Endothelial cell of umbilical vein (primary cell): Measurements from ENCODE around the gene TNFAIP1. TPM values are rescaled to one million over a fixed set of nuclear protein-coding genes. Genes with fewer than 3 reads are reported as not detected.

Source experiments
- BruUV-seq: library from RNA; stranded (reverse); fragments of 400-500 nt; replicated peaks from 2 replicates; lab custom pipeline; 2021; lab: Mats Ljungman, UMichigan
- CTCF ChIA-PET: fragments of 300-600, 350-600 bp; sonication (Branson Sonifier 250); formaldehyde crosslinking; loops from one replicate; lab custom pipeline; 2021; ENCODE audit warnings: antibody characterized with exemption, inconsistent platforms; lab: Charles Lee
- POLR2A ChIA-PET: fragments of 300-600, 350-600 bp; sonication (Branson Sonifier 250); formaldehyde crosslinking; loops from one replicate; lab custom pipeline; 2021; ENCODE audit warnings: antibody characterized with exemption, inconsistent platforms; lab: Charles Lee
- DNase-seq: peaks from one replicate; pipeline ENCODE4 v3.0.0-alpha.2; 2011; ENCODE audit warnings: low read depth, low spot score
- FAIRE-seq: peaks from 2 replicates; lab custom pipeline; 2011; peaks lifted over from hg19 to GRCh38; lab: Jason Lieb, UNC
- H2AFZ ChIP-seq: 2 replicates; pipeline ENCODE4 v1.6.0; 2012; ENCODE audit warnings: low read depth, low read length, control low read depth, inconsistent platforms
- H3K27ac ChIP-seq: 2 replicates; pipeline ENCODE4 v1.5.1; 2011; ENCODE audit warnings: low read depth, mild to moderate bottlenecking, control low read depth, low read length, moderate library complexity; ENCODE audit not compliant: insufficient read depth
- H3K27me3 ChIP-seq, 2 experiments: 2 replicates each; pipeline versions ENCODE4 v1.6.0 to v1.6.1; 2011; ENCODE audit warnings: low read length in 2 of 2, mixed read lengths in 1 of 2; ENCODE audit not compliant: control insufficient read depth in 2 of 2, insufficient read depth in 2 of 2
- H3K36me3 ChIP-seq, 2 experiments: 2 replicates in 1 of 2; 3 replicates in 1 of 2; pipeline ENCODE4 v1.5.1; 2011; ENCODE audit warnings: low read length in 2 of 2, mild to moderate bottlenecking in 1 of 2, moderate library complexity in 1 of 2; ENCODE audit not compliant: control insufficient read depth in 2 of 2, insufficient read depth in 2 of 2; ENCODE audit errors: extremely low read depth in 1 of 2
- H3K4me1 ChIP-seq: 3 replicates; pipeline ENCODE4 v1.5.1; 2011; ENCODE audit warnings: mild to moderate bottlenecking, low read length; ENCODE audit not compliant: control insufficient read depth, insufficient read depth; ENCODE audit errors: extremely low read depth
- H3K4me2 ChIP-seq: 2 replicates; pipeline ENCODE4 v1.6.1; 2011; ENCODE audit warnings: low read length, control low read depth, mixed read lengths; ENCODE audit not compliant: insufficient read depth
- H3K4me3 ChIP-seq, 3 experiments: fragments of 200-600 bp in 1 of 3; sonication (generic), shearing (Covaris generic) in 1 of 3; replicated peaks in 1 of 3; 2 replicates each; pipeline ENCODE4 v1.5.1; 2011 to 2016; ENCODE audit warnings: control low read depth in 3 of 3, low read length in 3 of 3, mild to moderate bottlenecking in 2 of 3, inconsistent platforms in 1 of 3, low read depth in 1 of 3, moderate library complexity in 1 of 3; ENCODE audit not compliant: insufficient read depth in 1 of 3
- H3K79me2 ChIP-seq: 2 replicates; pipeline ENCODE4 v1.6.0; 2012; ENCODE audit warnings: low read length, inconsistent platforms; ENCODE audit not compliant: control insufficient read depth, insufficient read depth
- H3K9ac ChIP-seq: replicated peaks from 2 replicates; pipeline ENCODE3; 2011; ENCODE audit warnings: low read length, control low read depth; ENCODE audit not compliant: insufficient read depth; ENCODE audit errors: extremely low read depth
- H3K9me1 ChIP-seq: replicated peaks from 3 replicates; pipeline ENCODE4 v1.6.0; 2011; ENCODE audit warnings: mild to moderate bottlenecking, low read length; ENCODE audit not compliant: control insufficient read depth, insufficient read depth; ENCODE audit errors: extremely low read depth
- H3K9me3 ChIP-seq: replicated peaks from 2 replicates; pipeline ENCODE4 v1.5.1; 2012; ENCODE audit warnings: low read length, inconsistent platforms; ENCODE audit not compliant: control insufficient read depth, insufficient read depth
- H4K20me1 ChIP-seq: replicated peaks from 2 replicates; pipeline ENCODE3; 2011; ENCODE audit warnings: mild to moderate bottlenecking, low read length; ENCODE audit not compliant: control insufficient read depth, insufficient read depth; ENCODE audit errors: extremely low read depth
- CTCF ChIP-seq, 2 donors: IDR thresholded peaks; 1 replicate in 1 of 2; 2 replicates in 1 of 2; pipeline ENCODE4 v1.5.1; 2011; ENCODE audit warnings: low read length in 2 of 2, mild to moderate bottlenecking in 2 of 2, moderate library complexity in 2 of 2, control low read depth in 1 of 2, inconsistent platforms in 1 of 2, low read depth in 1 of 2; ENCODE audit not compliant: insufficient read depth in 1 of 2; ENCODE audit errors: extremely low read depth in 1 of 2
- MAX ChIP-seq: IDR thresholded peaks from 2 replicates; pipeline ENCODE4 v1.6.1; 2011; ENCODE audit not compliant: insufficient read depth, insufficient read length
- POLR2A ChIP-seq: IDR thresholded peaks from 2 replicates; pipeline ENCODE4 v1.6.1; 2012; ENCODE audit warnings: low read depth, mild to moderate bottlenecking, control low read depth, low read length
- POLR2AphosphoS5 ChIP-seq: IDR thresholded peaks from 2 replicates; pipeline ENCODE4 v1.6.1; 2012; ENCODE audit warnings: low read depth, mild to moderate bottlenecking, control low read depth, low read length, moderate library complexity; ENCODE audit not compliant: insufficient read depth
- dilution Hi-C: fragments of 300-500 bp; cut with MboI; formaldehyde crosslinking; loops from one replicate; pipeline ENCODE4 v1.15.0; 2019; ENCODE audit warnings: low sequenced_read_pairs; ENCODE audit not compliant: extremely low pct_ligation_motif_present
- intact Hi-C: fragments of 100-400 bp; cut with micrococcal nuclease; formaldehyde crosslinking; loops from one replicate; pipeline ENCODE4 v1.10.0; 2022
- polyA plus RNA-seq, 4 experiments: library from polyadenylated mRNA; depleted of rRNA in 3 of 4; stranded (reverse) in 3 of 4; unstranded in 1 of 4; fragments of >200 nt; gene quantifications; 2 replicates each; pipeline versions ENCODE4 v1.2.1 to v1.2.3, GENCODE V29; 2011 to 2012; ENCODE audit warnings: missing spikeins in 1 of 4
- total RNA-seq: library from RNA; stranded (reverse); gene quantifications from 2 replicates; pipeline ENCODE4 v1.2.3, GENCODE V29; 2021

Gene TNFAIP1
- total and polyA plus RNA-seq, 2 donors (not counting 3 experiments of a cell fraction or from before 2014, with no cell fraction given) = 85.7 to 89.6 TPM

- Histone ChIP-seq H3K36me3 (peaks cover 25 to 47% of the 10 kb centered on the region in 2 experiments), H3K27me3 (no peaks in the 10 kb centered on the region), H3K4me3 (no peak overlapping the region), H3K4me2 (no peak overlapping the region), H3K9me1 (no peaks in the 10 kb centered on the region), H3K9ac (peak overlapping the region; percentile 60), H3K27ac (peak overlapping the region; percentile 88), H3K9me3 (no peaks in the 10 kb centered on the region), H4K20me1 (no peaks in the 10 kb centered on the region), H2AFZ (no peak overlapping the region), H3K4me1 (peaks cover 32% of the 10 kb centered on the region), H3K79me2 (no peaks in the 10 kb centered on the region)
- intact Hi-C loops = loop anchor here (2.0 kb wide), 1 partner anchor 71 kb away; no protein-coding TSS in a partner anchor
- ChIA-PET POLR2A (interaction anchor here (1.4 to 3.3 kb wide), 2 partner anchors 10 to 11 kb away, joined by 3 to 34 read pairs; partner anchors contain the start of genes IFT20 and TNFAIP1), CTCF (interaction anchor here (1.2 to 3.9 kb wide), 6 partner anchors 8 to 586 kb away, joined by 3 to 31 read pairs (median 17); partner anchors contain the start of genes IFT20, POLDIP2 and TNFAIP1)
- no TSS peak for BruUV-seq
- DNase-seq (peak; percentile 32), FAIRE-seq (peak; percentile 74)
- dilution Hi-C loops = no loop called here
- TF ChIP-seq CTCF (IDR thresholded peaks at IDR 0.05; ENCODE audit: extremely low read depth in 1 of 2, insufficient read depth in 1 of 2, low read depth in 1 of 2, low read length in 2 of 2) (no peak), POLR2AphosphoS5 (peak; percentile 15), MAX (no peak), POLR2A (peak; percentile 35)
These were observed 10.0 kb downstream of the TNFAIP1 start for GRCh38 chr17:28345419-28346198.
